Keratinocyte (primary cell): ENCODE results near the gene KRT79. TPM values are rescaled to one million over a fixed set of nuclear protein-coding genes. Genes with fewer than 3 reads are reported as not detected.

Experiments
- DNase-seq: peaks from one replicate; pipeline ENCODE4 v3.0.0-alpha.2; 2011; ENCODE audit warnings: low read depth, missing footprints, low spot score
- FAIRE-seq: peaks from 2 replicates; lab custom pipeline; 2011; peaks lifted over from hg19 to GRCh38; lab: Jason Lieb, UNC
- H2AFZ ChIP-seq: 2 replicates; pipeline ENCODE4 v1.6.0; 2012; ENCODE audit warnings: low read length, control low read depth, inconsistent platforms; ENCODE audit not compliant: control insufficient read depth
- H3K27ac ChIP-seq: 2 replicates; pipeline ENCODE4 v1.5.1; 2011; ENCODE audit warnings: low read length; ENCODE audit not compliant: control insufficient read depth, insufficient read depth
- H3K27me3 ChIP-seq: 3 replicates; pipeline ENCODE4 v1.6.0; 2011; ENCODE audit warnings: low read length; ENCODE audit not compliant: control insufficient read depth, insufficient read depth; ENCODE audit errors: extremely low read depth
- H3K36me3 ChIP-seq, 2 experiments: 2 replicates in 1 of 2; 3 replicates in 1 of 2; pipeline ENCODE4 v1.5.1; 2011; ENCODE audit warnings: low read length in 2 of 2, mild to moderate bottlenecking in 1 of 2; ENCODE audit not compliant: control insufficient read depth in 2 of 2, insufficient read depth in 2 of 2; ENCODE audit errors: extremely low read depth in 1 of 2
- H3K4me1 ChIP-seq: 3 replicates; pipeline ENCODE4 v1.5.1; 2011; ENCODE audit warnings: low read length; ENCODE audit not compliant: control insufficient read depth, insufficient read depth; ENCODE audit errors: extremely low read depth
- H3K4me2 ChIP-seq: 3 replicates; pipeline ENCODE4 v1.6.0; 2011; ENCODE audit warnings: low read depth, low read length; ENCODE audit not compliant: control insufficient read depth, insufficient read depth; ENCODE audit errors: extremely low read depth
- H3K4me3 ChIP-seq, 3 experiments: fragments of 200-600 bp in 1 of 3; sonication (generic) in 1 of 3; 2 replicates in 2 of 3; 3 replicates in 1 of 3; pipeline ENCODE4 v1.5.1; 2011 to 2016; ENCODE audit warnings: low read length in 3 of 3, mild to moderate bottlenecking in 3 of 3, control low read depth in 2 of 3, inconsistent platforms in 1 of 3, low read depth in 1 of 3, mixed read lengths in 1 of 3, mixed run types in 1 of 3, moderate library complexity in 1 of 3; ENCODE audit not compliant: control insufficient read depth in 2 of 3, insufficient read depth in 2 of 3; ENCODE audit errors: extremely low read depth in 1 of 3
- H3K79me2 ChIP-seq: 2 replicates; pipeline ENCODE4 v1.6.0; 2012; ENCODE audit warnings: low read length; ENCODE audit not compliant: control insufficient read depth, insufficient read depth
- H3K9ac ChIP-seq: 3 replicates; pipeline ENCODE4 v1.6.0; 2011; ENCODE audit warnings: low read length; ENCODE audit not compliant: control insufficient read depth, insufficient read depth; ENCODE audit errors: extremely low read depth
- H3K9me1 ChIP-seq: 3 replicates; pipeline ENCODE4 v1.6.0; 2011; ENCODE audit warnings: low read length; ENCODE audit not compliant: control insufficient read depth, insufficient read depth; ENCODE audit errors: extremely low read depth
- H3K9me3 ChIP-seq: 2 replicates; pipeline ENCODE4 v1.5.1; 2012; ENCODE audit warnings: low read depth, low read length; ENCODE audit not compliant: control insufficient read depth
- H4K20me1 ChIP-seq: 3 replicates; pipeline ENCODE4 v1.6.0; 2011; ENCODE audit warnings: low read length; ENCODE audit not compliant: control insufficient read depth, insufficient read depth; ENCODE audit errors: extremely low read depth
- EZH2 ChIP-seq: IDR thresholded peaks from one replicate; pipeline ENCODE4 v1.6.1; 2012; ENCODE audit warnings: inconsistent platforms, mild to moderate bottlenecking, low read length, moderate library complexity
- dilution Hi-C: fragments of 300-500 bp; cut with MboI; formaldehyde crosslinking; loops from one replicate; pipeline ENCODE4 v1.7.0; 2020; ENCODE audit warnings: low sequenced_read_pairs; ENCODE audit not compliant: extremely low pct_ligation_motif_present
- polyA plus RNA-seq, 5 experiments: library from polyadenylated mRNA; depleted of rRNA in 3 of 5; stranded (reverse) in 3 of 5; stranded (forward) in 1 of 5; unstranded in 1 of 5; fragments of >200 nt; gene quantifications; 1 replicate in 1 of 5; 2 replicates in 3 of 5; 3 replicates in 1 of 5; pipeline versions ENCODE4 v1.2.1 to v1.2.3, GENCODE V29; 2011 to 2012; ENCODE audit warnings: missing spikeins in 2 of 5, low read depth in 1 of 5, low replicate concordance in 1 of 5
- TF ChIP-seq, protein P1 (sequence below), 3 experiments: IDR thresholded peaks in 1 of 3; conservative IDR thresholded peaks in 1 of 3; optimal IDR thresholded peaks in 1 of 3; 2 replicates in 2 of 3; 3 replicates in 1 of 3; pipeline versions ENCODE3 to v1.5.1; 2011; ENCODE audit warnings: low read length in 3 of 3, mild to moderate bottlenecking in 3 of 3, moderate library complexity in 2 of 3, control low read depth in 1 of 3, inconsistent platforms in 1 of 3; ENCODE audit not compliant: insufficient read depth in 2 of 3; ENCODE audit errors: extremely low read depth in 1 of 3

KRT79 gene
- polyA plus RNA-seq, 1 donor (not counting 4 experiments of a cell fraction or from before 2014, with no cell fraction given) = 0.09 TPM

DNA sequence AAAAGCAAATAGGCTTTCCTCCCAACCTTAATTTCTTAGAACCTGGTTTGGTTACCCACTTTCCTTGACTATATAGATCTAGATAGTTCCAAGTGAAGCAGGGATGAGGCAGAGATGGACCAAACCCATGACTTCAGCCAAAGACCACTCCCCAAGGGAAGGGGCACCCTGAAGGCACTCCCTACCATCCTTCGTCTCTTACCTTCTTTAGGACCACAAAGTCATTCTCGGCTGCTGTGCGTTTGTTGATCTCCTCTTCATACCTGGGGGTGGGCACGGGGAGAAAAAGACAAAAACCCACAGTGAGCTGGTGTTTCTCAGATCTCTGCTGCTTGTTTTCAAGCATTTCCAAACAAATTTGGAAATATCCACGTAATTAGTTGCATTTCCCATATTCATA, 23.6 kb downstream of the KRT79 start:
- Histone ChIP-seq H3K27me3 (peaks cover 37% of the 10 kb centered on the region), H2AFZ (no peak overlapping the region), H4K20me1 (no peaks in the 10 kb centered on the region), H3K27ac (no peak overlapping the region), H3K4me3 (no peak overlapping the region), H3K36me3 (no peaks in the 10 kb centered on the region), H3K79me2 (no peaks in the 10 kb centered on the region), H3K9me3 (no peaks in the 10 kb centered on the region), H3K4me2 (no peak overlapping the region), H3K4me1 (no peaks in the 10 kb centered on the region), H3K9me1 (no peaks in the 10 kb centered on the region), H3K9ac (no peak overlapping the region)
- DNase-seq (no peak), FAIRE-seq (no peak)
- dilution Hi-C loops = no loop called here
- TF ChIP-seq EZH2 = no peak
- TF ChIP-seq, protein P1, sequence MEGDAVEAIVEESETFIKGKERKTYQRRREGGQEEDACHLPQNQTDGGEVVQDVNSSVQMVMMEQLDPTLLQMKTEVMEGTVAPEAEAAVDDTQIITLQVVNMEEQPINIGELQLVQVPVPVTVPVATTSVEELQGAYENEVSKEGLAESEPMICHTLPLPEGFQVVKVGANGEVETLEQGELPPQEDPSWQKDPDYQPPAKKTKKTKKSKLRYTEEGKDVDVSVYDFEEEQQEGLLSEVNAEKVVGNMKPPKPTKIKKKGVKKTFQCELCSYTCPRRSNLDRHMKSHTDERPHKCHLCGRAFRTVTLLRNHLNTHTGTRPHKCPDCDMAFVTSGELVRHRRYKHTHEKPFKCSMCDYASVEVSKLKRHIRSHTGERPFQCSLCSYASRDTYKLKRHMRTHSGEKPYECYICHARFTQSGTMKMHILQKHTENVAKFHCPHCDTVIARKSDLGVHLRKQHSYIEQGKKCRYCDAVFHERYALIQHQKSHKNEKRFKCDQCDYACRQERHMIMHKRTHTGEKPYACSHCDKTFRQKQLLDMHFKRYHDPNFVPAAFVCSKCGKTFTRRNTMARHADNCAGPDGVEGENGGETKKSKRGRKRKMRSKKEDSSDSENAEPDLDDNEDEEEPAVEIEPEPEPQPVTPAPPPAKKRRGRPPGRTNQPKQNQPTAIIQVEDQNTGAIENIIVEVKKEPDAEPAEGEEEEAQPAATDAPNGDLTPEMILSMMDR (optimal IDR thresholded peaks at IDR 0.05 in 1 of 3, IDR thresholded peaks at IDR 0.05 in 1 of 3, conservative IDR thresholded peaks at IDR 0.05 in 1 of 3; ENCODE audit: extremely low read depth in 1 of 3, insufficient read depth in 2 of 3, low read length in 3 of 3) = no peak

- Histone ChIP-seq H3K9ac (no peak overlapping the region), H4K20me1 (no peaks in the 10 kb centered on the region), H3K79me2 (no peaks in the 10 kb centered on the region), H3K9me3 (no peaks in the 10 kb centered on the region), H3K36me3 (no peaks in the 10 kb centered on the region), H3K9me1 (no peaks in the 10 kb centered on the region), H3K27me3 (peaks cover 37% of the 10 kb centered on the region), H3K27ac (no peak overlapping the region), H3K4me3 (no peak overlapping the region), H2AFZ (no peak overlapping the region), H3K4me1 (no peaks in the 10 kb centered on the region), H3K4me2 (no peak overlapping the region)
- dilution Hi-C loops = no loop called here
- FAIRE-seq (no peak), DNase-seq (no peak)
- TF ChIP-seq, protein P1 (optimal IDR thresholded peaks at IDR 0.05 in 1 of 3, IDR thresholded peaks at IDR 0.05 in 1 of 3, conservative IDR thresholded peaks at IDR 0.05 in 1 of 3; ENCODE audit: extremely low read depth in 1 of 3, insufficient read depth in 2 of 3, low read length in 3 of 3) = no peak
- no peak for TF ChIP-seq EZH2
Measured at GRCh38 chr12:52809166-52809565, 24.9 kb downstream of the KRT79 start.
